SU-DHL-6 (cell line): Measurements from ENCODE around the gene SMYD2.

Experiments used
- H2AFZ ChIP-seq: fragments of 200-600 bp; sonication (generic); 2 replicates; pipeline ENCODE4 v1.6.1; 2014; ENCODE audit warnings: low read depth, mild to moderate bottlenecking, moderate library complexity, mixed read lengths, antibody characterized with exemption, low read length; ENCODE audit not compliant: severe bottlenecking
- H3F3A ChIP-seq: fragments of 200-600 bp; shearing (Covaris generic); 2 replicates; pipeline ENCODE4 v1.6.0; 2016; ENCODE audit warnings: antibody characterized with exemption, mild to moderate bottlenecking; ENCODE audit not compliant: insufficient read depth
- H3K27ac ChIP-seq: fragments of 200-600 bp; sonication (generic); 2 replicates; pipeline ENCODE4 v1.5.1; 2016; ENCODE audit warnings: low read depth, mild to moderate bottlenecking, low read length, moderate library complexity, mixed read lengths
- H3K27me3 ChIP-seq: fragments of 200-600 bp; sonication (generic), shearing (Covaris generic); 2 replicates; pipeline ENCODE4 v1.6.0; 2014; ENCODE audit warnings: mild to moderate bottlenecking, low read length
- H3K36me3 ChIP-seq: fragments of 200-600 bp; sonication (generic); 2 replicates; pipeline ENCODE4 v1.6.1; 2014; ENCODE audit warnings: mild to moderate bottlenecking, low read length, mixed read lengths
- H3K4me2 ChIP-seq: fragments of 300-600, 200-600 bp; shearing (Covaris generic), sonication (generic); 2 replicates; pipeline ENCODE4 v1.6.0; 2014; ENCODE audit warnings: low read length, low read depth, mild to moderate bottlenecking; ENCODE audit not compliant: poor library complexity, severe bottlenecking
- H3K4me3 ChIP-seq: fragments of 200-600 bp; sonication (generic); 2 replicates; pipeline ENCODE4 v1.5.1; 2014; ENCODE audit warnings: antibody characterized with exemption, low read length, mild to moderate bottlenecking, mixed read lengths; ENCODE audit not compliant: insufficient read depth, poor library complexity, severe bottlenecking
- H3K79me2 ChIP-seq: fragments of 200-600 bp; sonication (generic); 2 replicates; pipeline ENCODE4 v1.6.1; 2014; ENCODE audit warnings: mild to moderate bottlenecking, low read length, moderate library complexity; ENCODE audit not compliant: insufficient read depth
- H3K9ac ChIP-seq: fragments of 200-600 bp; sonication (generic); 2 replicates; pipeline ENCODE4 v1.7.0; 2014; ENCODE audit warnings: mild to moderate bottlenecking, low read length
- H3K9me2 ChIP-seq: fragments of 200-600 bp; sonication (generic); replicated peaks from 2 replicates; pipeline ENCODE4 v1.6.1; 2014; ENCODE audit warnings: low read length; ENCODE audit not compliant: insufficient read depth
- H3K9me3 ChIP-seq: fragments of 200-600 bp; sonication (generic); 2 replicates; pipeline ENCODE4 v1.6.1; 2014; ENCODE audit warnings: low read length, mixed read lengths; ENCODE audit not compliant: insufficient read depth
- H4K20me1 ChIP-seq: fragments of 200-600 bp; sonication (generic); 2 replicates; pipeline ENCODE4 v1.6.1; 2014; ENCODE audit warnings: low read depth, mild to moderate bottlenecking, antibody characterized with exemption, low read length, moderate library complexity, mixed read lengths
- EZH2phosphoT487 ChIP-seq: fragments of 200-600 bp; sonication (generic), shearing (Covaris generic); conservative IDR thresholded peaks from 2 replicates; pipeline ENCODE4 v1.6.1; 2018; ENCODE audit warnings: mild to moderate bottlenecking, antibody characterized with exemption, low read length, moderate library complexity, mixed read lengths
- TF ChIP-seq, protein P1 (sequence below): fragments of 200-600 bp; sonication (generic); IDR thresholded peaks from one replicate; pipeline ENCODE4 v1.5.1; 2017; ENCODE audit warnings: antibody characterized with exemption, mild to moderate bottlenecking, low read length, moderate library complexity; ENCODE audit not compliant: insufficient read depth, poor library complexity, severe bottlenecking

The SMYD2 gene

DNA sequence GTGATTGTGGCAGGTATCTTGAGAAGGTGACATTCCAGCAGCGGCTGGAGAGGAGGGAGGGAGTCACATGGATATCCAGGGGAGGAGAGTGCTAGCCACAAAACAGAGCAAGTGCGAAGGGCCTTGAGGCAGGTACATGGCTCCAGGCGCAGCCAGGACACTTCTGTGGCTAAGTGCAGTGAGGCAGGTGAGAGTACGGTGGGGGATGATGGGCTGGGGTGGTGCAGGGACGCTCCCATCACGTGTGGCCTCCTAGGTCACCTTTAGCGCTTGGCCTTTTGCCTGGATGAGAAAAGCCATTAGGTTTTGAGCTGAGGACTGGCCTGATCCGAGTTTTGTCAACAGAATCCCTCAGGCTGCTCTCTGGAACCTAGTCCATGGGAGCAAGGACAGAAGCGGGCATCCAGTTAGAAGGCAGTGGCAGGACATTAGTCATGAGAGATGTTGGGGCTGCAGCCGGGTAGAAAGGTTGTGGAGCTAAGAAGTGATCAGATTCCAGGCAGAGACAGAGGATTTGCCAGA lies 31.6 kb downstream of the SMYD2 start:
- Histone ChIP-seq H3K9ac (no peak overlapping the region), H3K4me2 (no peak overlapping the region), H3K27ac (no peak overlapping the region), H2AFZ (no peak overlapping the region), H3K79me2 (no peaks in the 10 kb centered on the region), H3K9me3 (no peaks in the 10 kb centered on the region), H3K27me3 (no peaks in the 10 kb centered on the region), H3K36me3 (no peaks in the 10 kb centered on the region), H3F3A (no peaks in the 10 kb centered on the region), H3K9me2 (no peaks in the 10 kb centered on the region), H4K20me1 (no peaks in the 10 kb centered on the region), H3K4me3 (no peak overlapping the region)
- TF ChIP-seq, protein P1, sequence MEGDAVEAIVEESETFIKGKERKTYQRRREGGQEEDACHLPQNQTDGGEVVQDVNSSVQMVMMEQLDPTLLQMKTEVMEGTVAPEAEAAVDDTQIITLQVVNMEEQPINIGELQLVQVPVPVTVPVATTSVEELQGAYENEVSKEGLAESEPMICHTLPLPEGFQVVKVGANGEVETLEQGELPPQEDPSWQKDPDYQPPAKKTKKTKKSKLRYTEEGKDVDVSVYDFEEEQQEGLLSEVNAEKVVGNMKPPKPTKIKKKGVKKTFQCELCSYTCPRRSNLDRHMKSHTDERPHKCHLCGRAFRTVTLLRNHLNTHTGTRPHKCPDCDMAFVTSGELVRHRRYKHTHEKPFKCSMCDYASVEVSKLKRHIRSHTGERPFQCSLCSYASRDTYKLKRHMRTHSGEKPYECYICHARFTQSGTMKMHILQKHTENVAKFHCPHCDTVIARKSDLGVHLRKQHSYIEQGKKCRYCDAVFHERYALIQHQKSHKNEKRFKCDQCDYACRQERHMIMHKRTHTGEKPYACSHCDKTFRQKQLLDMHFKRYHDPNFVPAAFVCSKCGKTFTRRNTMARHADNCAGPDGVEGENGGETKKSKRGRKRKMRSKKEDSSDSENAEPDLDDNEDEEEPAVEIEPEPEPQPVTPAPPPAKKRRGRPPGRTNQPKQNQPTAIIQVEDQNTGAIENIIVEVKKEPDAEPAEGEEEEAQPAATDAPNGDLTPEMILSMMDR = no peak
- no peak for TF ChIP-seq EZH2phosphoT487

DNA sequence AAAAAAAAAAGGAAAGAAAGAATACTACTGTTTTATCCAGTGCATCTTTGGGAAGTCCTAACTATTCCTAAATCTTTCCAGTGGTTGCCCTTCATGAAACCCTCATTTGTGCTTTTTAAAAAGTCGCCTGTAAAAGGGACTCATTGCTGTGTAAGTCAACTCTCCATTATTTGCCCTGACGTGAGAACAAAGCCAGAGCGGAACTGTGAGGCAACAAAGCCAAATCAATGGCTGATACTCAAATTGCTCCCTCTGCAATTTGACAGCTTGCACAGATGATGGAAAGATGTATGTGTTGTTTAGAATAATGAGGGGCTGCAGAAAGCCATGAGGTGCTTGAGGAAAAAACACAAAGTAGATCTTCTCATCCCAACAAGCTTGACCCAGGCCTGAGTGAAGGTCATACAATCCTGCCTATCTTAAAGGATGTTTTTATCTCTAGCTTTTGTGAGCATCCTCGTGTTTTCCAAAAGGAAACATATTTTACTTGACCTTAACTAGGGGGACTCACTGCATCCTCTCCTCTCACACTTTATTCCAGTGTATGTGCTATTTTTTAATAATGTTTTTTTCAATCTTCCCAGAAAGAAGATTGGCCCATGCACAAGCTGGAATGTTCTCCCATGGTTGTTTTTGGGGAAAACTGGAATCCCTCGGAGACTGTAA lies 33.4 kb downstream of the SMYD2 start:
- Histone ChIP-seq H3K27me3 (no peaks in the 10 kb centered on the region), H3K9ac (no peak overlapping the region), H3K79me2 (no peaks in the 10 kb centered on the region), H3F3A (no peaks in the 10 kb centered on the region), H3K4me2 (no peak overlapping the region), H3K4me3 (no peak overlapping the region), H3K9me2 (no peaks in the 10 kb centered on the region), H3K27ac (no peak overlapping the region), H4K20me1 (no peaks in the 10 kb centered on the region), H2AFZ (no peak overlapping the region), H3K36me3 (no peaks in the 10 kb centered on the region), H3K9me3 (no peaks in the 10 kb centered on the region)
- TF ChIP-seq, protein P1 = no peak
- no peak for TF ChIP-seq EZH2phosphoT487

DNA sequence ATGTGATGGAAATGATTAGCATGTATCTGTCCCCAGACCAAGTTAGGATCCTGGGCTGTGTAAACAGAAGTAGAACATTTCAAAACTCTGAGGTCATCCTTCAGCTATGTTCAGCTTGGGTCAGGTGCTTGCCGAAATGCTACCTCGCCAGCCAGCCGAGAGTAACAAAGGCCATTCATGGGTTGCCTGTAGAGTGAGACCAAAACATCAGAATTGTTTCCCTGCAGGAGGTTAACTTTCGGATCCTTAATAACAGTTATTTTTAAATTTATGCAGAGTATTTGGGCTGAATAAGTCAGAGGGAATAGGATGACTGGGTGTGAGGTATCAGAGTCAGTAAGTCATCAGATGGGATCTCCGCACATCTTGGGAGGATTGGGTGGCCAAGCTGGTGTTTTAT lies 35.6 kb downstream of the SMYD2 start:
- Histone ChIP-seq H3F3A (no peaks in the 10 kb centered on the region), H3K9me2 (no peaks in the 10 kb centered on the region), H3K79me2 (no peaks in the 10 kb centered on the region), H3K4me2 (no peak overlapping the region), H3K9me3 (no peaks in the 10 kb centered on the region), H3K4me3 (no peak overlapping the region), H3K27ac (no peak overlapping the region), H3K9ac (no peak overlapping the region), H4K20me1 (no peaks in the 10 kb centered on the region), H3K36me3 (no peaks in the 10 kb centered on the region), H3K27me3 (no peaks in the 10 kb centered on the region), H2AFZ (no peak overlapping the region)
- TF ChIP-seq, protein P1 = no peak
- TF ChIP-seq EZH2phosphoT487 = no peak
